Breast epithelium (tissue), 3 donors: Measurements from ENCODE around the gene IRAK1.

Experiments used
- POLR2A ChIP-seq: fragments of 450-650 bp; IDR thresholded peaks from one replicate; pipeline ENCODE4 v1.6.1; 2016; ENCODE audit warnings: antibody characterized with exemption, mild to moderate bottlenecking, moderate library complexity
- POLR2AphosphoS5 ChIP-seq, 3 donors: sonication (generic); formaldehyde crosslinking; IDR thresholded peaks; one replicate each; pipeline ENCODE4 v1.6.1; 2017; ENCODE audit warnings: antibody characterized with exemption in 3 of 3
- TF ChIP-seq, protein P1 (sequence below), 3 donors: fragments of 450-650 bp; IDR thresholded peaks; one replicate each; pipeline ENCODE4 v1.5.1; 2016 to 2017; ENCODE audit warnings: antibody characterized with exemption in 3 of 3, mild to moderate bottlenecking in 3 of 3, moderate library complexity in 3 of 3

DNA sequence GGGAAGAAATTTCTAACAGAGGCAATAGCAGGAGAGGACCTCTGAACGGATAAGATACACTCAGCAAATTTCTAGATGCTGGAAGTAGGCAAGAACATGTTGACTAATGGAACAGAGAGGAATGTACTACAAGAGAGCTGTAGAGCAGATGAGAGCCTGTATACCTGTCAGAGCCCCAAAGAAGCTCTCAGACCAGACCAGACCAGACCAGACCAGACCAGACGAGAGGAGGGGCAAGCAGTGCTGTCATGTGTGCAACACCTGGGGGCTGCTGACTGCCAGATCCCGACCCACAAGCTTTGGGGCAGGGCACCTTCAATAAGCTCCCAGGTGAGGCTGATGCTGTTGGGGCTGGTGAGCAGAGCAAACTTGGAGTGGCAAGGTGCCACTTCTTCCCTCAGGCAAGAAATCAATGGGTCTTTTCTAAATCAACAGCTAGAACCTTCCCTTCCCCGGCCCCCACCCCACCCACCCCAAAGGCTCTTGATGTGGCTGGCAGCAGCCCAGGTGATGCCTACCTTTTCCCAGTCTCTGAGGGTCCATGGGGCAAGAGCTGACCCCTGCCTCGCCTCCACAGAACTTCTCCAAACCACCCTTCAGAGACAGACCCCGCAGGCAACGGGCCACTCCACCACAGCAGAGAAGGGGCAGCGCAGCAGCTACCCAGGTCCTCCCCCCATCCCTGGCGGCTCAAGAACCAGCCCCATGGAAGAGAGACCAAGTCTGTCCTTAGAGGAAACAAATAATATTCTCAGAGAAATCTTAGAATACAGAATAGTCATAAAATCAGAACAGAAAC is 45.1 kb upstream of the IRAK1 start:
- TF ChIP-seq, protein P1, sequence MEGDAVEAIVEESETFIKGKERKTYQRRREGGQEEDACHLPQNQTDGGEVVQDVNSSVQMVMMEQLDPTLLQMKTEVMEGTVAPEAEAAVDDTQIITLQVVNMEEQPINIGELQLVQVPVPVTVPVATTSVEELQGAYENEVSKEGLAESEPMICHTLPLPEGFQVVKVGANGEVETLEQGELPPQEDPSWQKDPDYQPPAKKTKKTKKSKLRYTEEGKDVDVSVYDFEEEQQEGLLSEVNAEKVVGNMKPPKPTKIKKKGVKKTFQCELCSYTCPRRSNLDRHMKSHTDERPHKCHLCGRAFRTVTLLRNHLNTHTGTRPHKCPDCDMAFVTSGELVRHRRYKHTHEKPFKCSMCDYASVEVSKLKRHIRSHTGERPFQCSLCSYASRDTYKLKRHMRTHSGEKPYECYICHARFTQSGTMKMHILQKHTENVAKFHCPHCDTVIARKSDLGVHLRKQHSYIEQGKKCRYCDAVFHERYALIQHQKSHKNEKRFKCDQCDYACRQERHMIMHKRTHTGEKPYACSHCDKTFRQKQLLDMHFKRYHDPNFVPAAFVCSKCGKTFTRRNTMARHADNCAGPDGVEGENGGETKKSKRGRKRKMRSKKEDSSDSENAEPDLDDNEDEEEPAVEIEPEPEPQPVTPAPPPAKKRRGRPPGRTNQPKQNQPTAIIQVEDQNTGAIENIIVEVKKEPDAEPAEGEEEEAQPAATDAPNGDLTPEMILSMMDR (IDR thresholded peaks at IDR 0.05) = no peak
- no peak for TF ChIP-seq POLR2A
- TF ChIP-seq POLR2AphosphoS5 (IDR thresholded peaks at IDR 0.05) = no peak
